ENCODE data around the gene TOR2A.

DNA sequence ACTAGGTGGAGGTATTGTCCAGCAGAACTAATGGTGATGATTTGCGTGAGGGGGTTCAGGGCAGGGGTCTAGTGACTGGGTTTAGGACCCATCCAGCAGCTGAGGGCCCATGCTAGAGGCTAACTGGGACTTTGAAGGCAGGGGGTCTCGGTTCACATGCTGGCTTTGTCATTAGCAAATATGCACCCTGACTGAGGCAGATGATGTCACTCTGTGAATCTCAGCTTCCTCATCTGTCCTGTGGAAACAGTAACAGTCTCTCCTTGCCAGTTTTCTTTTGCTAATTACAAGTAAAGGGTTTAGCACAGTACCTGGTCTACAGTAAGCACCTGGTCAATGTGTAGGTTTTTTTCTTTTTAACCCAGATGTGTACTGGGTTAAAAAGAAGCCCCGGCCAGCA is 38.2 kb upstream of the TOR2A start:
- TF ChIP-seq, protein P1, sequence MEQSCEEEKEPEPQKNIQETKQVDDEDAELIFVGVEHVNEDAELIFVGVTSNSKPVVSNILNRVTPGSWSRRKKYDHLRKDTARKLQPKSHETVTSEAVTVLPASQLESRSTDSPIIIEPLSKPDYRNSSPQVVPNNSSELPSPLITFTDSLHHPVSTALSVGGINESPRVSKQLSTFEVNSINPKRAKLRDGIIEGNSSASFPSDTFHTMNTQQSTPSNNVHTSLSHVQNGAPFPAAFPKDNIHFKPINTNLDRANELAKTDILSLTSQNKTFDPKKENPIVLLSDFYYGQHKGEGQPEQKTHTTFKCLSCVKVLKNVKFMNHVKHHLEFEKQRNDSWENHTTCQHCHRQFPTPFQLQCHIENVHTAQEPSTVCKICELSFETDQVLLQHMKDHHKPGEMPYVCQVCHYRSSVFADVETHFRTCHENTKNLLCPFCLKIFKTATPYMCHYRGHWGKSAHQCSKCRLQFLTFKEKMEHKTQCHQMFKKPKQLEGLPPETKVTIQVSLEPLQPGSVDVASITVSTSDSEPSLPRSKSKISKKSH (CRISPR knock-in tag; IDR thresholded peaks at IDR 0.05), result no peak
- no peak for TF ChIP-seq PURB (CRISPR knock-in tag; IDR thresholded peaks at IDR 0.05; ENCODE audit: low read depth)
